A549 (cell line): ENCODE data around the gene SPTBN5.

Source experiments
- CHD4 ChIP-seq: fragments of 200-600 bp; sonication (generic); IDR thresholded peaks from 2 replicates; pipeline ENCODE4 v1.6.1; 2016; ENCODE audit warnings: antibody characterized with exemption, mild to moderate bottlenecking, borderline replicate concordance
- CTCF ChIP-seq: fragments of >200 bp; sonication (Bioruptor Twin); formaldehyde crosslinking; IDR thresholded peaks from 3 replicates; pipeline ENCODE4 v1.5.1; 2016
- JUN ChIP-seq, 2 experiments: fragments of >200 bp; sonication (Bioruptor Twin); formaldehyde crosslinking; IDR thresholded peaks; 2 replicates in 1 of 2; 3 replicates in 1 of 2; pipeline ENCODE4 v1.6.1; 2016 to 2017
- POLR2A ChIP-seq: IDR thresholded peaks from 2 replicates; pipeline ENCODE4 v1.6.1; 2012; ENCODE audit warnings: mild to moderate bottlenecking, low read length
- REST ChIP-seq: fragments of 200-600 bp; sonication (generic); IDR thresholded peaks from 2 replicates; pipeline ENCODE4 v1.6.1; 2016; ENCODE audit warnings: antibody characterized with exemption, mild to moderate bottlenecking, moderate library complexity
- RNF2 ChIP-seq: fragments of 200-600 bp; sonication (generic); IDR thresholded peaks from 2 replicates; pipeline ENCODE4 v1.6.1; 2016; ENCODE audit warnings: low read depth, mild to moderate bottlenecking, antibody characterized with exemption, moderate library complexity, borderline replicate concordance
- ZSCAN20 ChIP-seq: fragments of 250-450 bp; sonication (Bioruptor Pico); IDR thresholded peaks from 2 replicates; pipeline ENCODE4 v1.8.0; 2022; ENCODE audit warnings: mild to moderate bottlenecking, moderate library complexity

- TF ChIP-seq CTCF (no peak), JUN (IDR thresholded peaks at IDR 0.05) (no peak), REST (no peak), CHD4 (no peak), POLR2A (no peak), RNF2 (no peak), ZSCAN20 (CRISPR knock-in tag) (no peak)
Observed at GRCh38 chr15:41804916-41805666, 88.8 kb downstream of the SPTBN5 start.
